ENCODE measurements around the gene KASH5. TPM values are rescaled to one million over a fixed set of nuclear protein-coding genes. Genes with fewer than 3 reads are reported as not detected.

The KASH5 gene
- total and polyA plus RNA-seq, 2 of the 8 experiments (the other 6 are each of a cell fraction or from before 2014, with no cell fraction given): 0.05 to 0.19 TPM

DNA sequence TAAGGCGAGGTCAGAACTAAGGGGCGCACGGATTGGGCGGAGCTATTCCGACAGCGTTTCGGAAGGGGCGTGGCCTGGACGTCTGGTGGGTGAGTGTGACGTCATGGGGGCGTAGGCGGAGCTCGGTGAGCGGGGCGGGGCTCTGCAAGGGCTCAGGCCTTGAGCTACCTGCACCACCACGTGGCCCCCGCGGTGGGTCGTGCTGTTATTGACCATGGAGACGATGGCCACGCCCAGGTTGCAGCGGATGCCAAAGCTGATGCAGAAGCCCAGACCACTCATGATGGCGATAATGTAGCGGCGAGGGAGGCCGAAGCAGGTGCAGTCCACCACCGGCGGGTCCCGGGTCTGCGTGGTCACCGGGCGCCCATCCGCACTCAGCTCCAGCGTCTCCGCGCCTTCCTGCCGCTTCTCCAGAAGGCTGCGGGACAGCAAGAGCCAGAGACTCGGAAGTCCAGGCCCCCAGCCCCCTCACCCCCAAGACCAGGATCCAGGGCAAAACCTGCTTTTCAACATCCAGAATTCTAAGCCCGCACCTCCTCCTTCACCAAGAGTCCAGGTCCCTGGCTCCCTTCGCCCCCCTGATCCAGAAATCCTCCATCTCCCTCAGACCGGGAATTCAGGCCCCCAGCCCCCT is 48.5 kb downstream of the KASH5 start (continued):
- TF ChIP-seq EGR1 (IDR thresholded peaks at IDR 0.05; ENCODE audit: borderline replicate concordance, low read depth, low read length) (peak; percentile 61; the same call in 1 of the 2 replicates), SP1 (IDR thresholded peaks at IDR 0.05; ENCODE audit: low read depth, low read length) (peak; percentile 60; the same call in 1 of the 2 replicates), HDAC2 (IDR thresholded peaks at IDR 0.05; ENCODE audit: borderline replicate concordance in 1 of 2, low read depth in 2 of 2, low read length in 2 of 2) (no peak), TAF1 (IDR thresholded peaks at IDR 0.05; ENCODE audit: low read depth, low read length) (0 out of 2 replicates have a peak, but pooled peaks have one; percentile 12), NRF1 (IDR thresholded peaks at IDR 0.05; ENCODE audit: low read depth, low read length) (no peak), POLR2A (IDR thresholded peaks at IDR 0.05; ENCODE audit: control extremely low read depth in 1 of 2, low read depth in 2 of 2, low read length in 2 of 2) (no peak; a peak in 1 of 3 replicates), SAP30 (IDR thresholded peaks at IDR 0.05; ENCODE audit: insufficient read depth, insufficient replicate concordance, low read length) (no peak)
- TF ChIP-seq, protein P1, sequence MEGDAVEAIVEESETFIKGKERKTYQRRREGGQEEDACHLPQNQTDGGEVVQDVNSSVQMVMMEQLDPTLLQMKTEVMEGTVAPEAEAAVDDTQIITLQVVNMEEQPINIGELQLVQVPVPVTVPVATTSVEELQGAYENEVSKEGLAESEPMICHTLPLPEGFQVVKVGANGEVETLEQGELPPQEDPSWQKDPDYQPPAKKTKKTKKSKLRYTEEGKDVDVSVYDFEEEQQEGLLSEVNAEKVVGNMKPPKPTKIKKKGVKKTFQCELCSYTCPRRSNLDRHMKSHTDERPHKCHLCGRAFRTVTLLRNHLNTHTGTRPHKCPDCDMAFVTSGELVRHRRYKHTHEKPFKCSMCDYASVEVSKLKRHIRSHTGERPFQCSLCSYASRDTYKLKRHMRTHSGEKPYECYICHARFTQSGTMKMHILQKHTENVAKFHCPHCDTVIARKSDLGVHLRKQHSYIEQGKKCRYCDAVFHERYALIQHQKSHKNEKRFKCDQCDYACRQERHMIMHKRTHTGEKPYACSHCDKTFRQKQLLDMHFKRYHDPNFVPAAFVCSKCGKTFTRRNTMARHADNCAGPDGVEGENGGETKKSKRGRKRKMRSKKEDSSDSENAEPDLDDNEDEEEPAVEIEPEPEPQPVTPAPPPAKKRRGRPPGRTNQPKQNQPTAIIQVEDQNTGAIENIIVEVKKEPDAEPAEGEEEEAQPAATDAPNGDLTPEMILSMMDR (IDR thresholded peaks at IDR 0.05; ENCODE audit: control extremely low read depth in 1 of 3, insufficient read depth in 1 of 3, low read depth in 1 of 3, low read length in 3 of 3): no peak
- TF ChIP-seq, protein P2, sequence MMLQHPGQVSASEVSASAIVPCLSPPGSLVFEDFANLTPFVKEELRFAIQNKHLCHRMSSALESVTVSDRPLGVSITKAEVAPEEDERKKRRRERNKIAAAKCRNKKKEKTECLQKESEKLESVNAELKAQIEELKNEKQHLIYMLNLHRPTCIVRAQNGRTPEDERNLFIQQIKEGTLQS (IDR thresholded peaks at IDR 0.05; ENCODE audit: insufficient read depth, low read depth, low read length): 0 out of 2 replicates have a peak, but pooled peaks have one; percentile 33
- TF ChIP-seq, protein P3, sequence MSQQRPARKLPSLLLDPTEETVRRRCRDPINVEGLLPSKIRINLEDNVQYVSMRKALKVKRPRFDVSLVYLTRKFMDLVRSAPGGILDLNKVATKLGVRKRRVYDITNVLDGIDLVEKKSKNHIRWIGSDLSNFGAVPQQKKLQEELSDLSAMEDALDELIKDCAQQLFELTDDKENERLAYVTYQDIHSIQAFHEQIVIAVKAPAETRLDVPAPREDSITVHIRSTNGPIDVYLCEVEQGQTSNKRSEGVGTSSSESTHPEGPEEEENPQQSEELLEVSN (IDR thresholded peaks at IDR 0.05): peak; percentile 44; the same call in 1 of the 2 replicates
